Neural progenitor cell (in vitro differentiated cells): Measurements from ENCODE around the gene RMI1.

Experiments used
- CTCF ChIP-seq: fragments of 200-600 bp; sonication (generic); IDR thresholded peaks from 2 replicates; pipeline ENCODE4 v1.5.1; 2017; ENCODE audit warnings: antibody characterized with exemption, mild to moderate bottlenecking
- EZH2phosphoT487 ChIP-seq: fragments of 200-600 bp; sonication (generic); IDR thresholded peaks from 2 replicates; pipeline ENCODE4 v1.6.1; 2017; ENCODE audit warnings: antibody characterized with exemption

- no peak for TF ChIP-seq CTCF
- TF ChIP-seq EZH2phosphoT487, result no peak
Observed at GRCh38 chr9:83991355-83991754, 10.8 kb downstream of the RMI1 start.
